Hepatocyte (in vitro differentiated cells): ENCODE measurements around the gene ARCN1. TPM values are rescaled to one million over a fixed set of nuclear protein-coding genes. Genes with fewer than 3 reads are reported as not detected.

Source experiments
- DNase-seq: peaks from one replicate; pipeline ENCODE4 v3.0.0-alpha.2; 2016; ENCODE audit warnings: low spot score
- H2AFZ ChIP-seq: fragments of 200-600 bp; sonication (generic); 2 replicates; pipeline ENCODE4 v1.6.0; 2016; ENCODE audit warnings: antibody characterized with exemption, mild to moderate bottlenecking
- H3K27ac ChIP-seq: fragments of 200-600 bp; sonication (generic); 2 replicates; pipeline ENCODE4 v1.5.1; 2016; ENCODE audit warnings: mild to moderate bottlenecking
- H3K27me3 ChIP-seq: fragments of 200-600 bp; sonication (generic); 2 replicates; pipeline ENCODE4 v1.6.1; 2016
- H3K36me3 ChIP-seq: fragments of 200-600 bp; sonication (generic); replicated peaks from 2 replicates; pipeline ENCODE4 v1.5.1; 2016; ENCODE audit warnings: low read depth; ENCODE audit not compliant: insufficient read depth
- H3K4me1 ChIP-seq: fragments of 200-600 bp; sonication (generic); 2 replicates; pipeline ENCODE4 v1.5.1; 2016; ENCODE audit warnings: mild to moderate bottlenecking, moderate library complexity; ENCODE audit not compliant: insufficient read depth
- H3K4me2 ChIP-seq: fragments of 200-600 bp; sonication (generic); 2 replicates; pipeline ENCODE4 v1.6.0; 2016
- H3K4me3 ChIP-seq: fragments of 200-600 bp; sonication (generic); 2 replicates; pipeline ENCODE4 v1.5.1; 2016; ENCODE audit warnings: mild to moderate bottlenecking
- H3K79me2 ChIP-seq: fragments of 200-600 bp; sonication (generic); 2 replicates; pipeline ENCODE4 v1.6.0; 2017; ENCODE audit warnings: mild to moderate bottlenecking
- H3K9me2 ChIP-seq: fragments of 200-600 bp; sonication (generic); replicated peaks from 2 replicates; pipeline ENCODE4 v1.6.0; 2017; ENCODE audit warnings: mild to moderate bottlenecking; ENCODE audit not compliant: insufficient read depth
- H3K9me3 ChIP-seq: fragments of 200-600 bp; sonication (generic); 2 replicates; pipeline ENCODE4 v1.5.1; 2016; ENCODE audit warnings: low read depth, mild to moderate bottlenecking
- H4K20me1 ChIP-seq: fragments of 200-600 bp; sonication (generic); 2 replicates; pipeline ENCODE4 v1.6.0; 2016; ENCODE audit warnings: mild to moderate bottlenecking; ENCODE audit not compliant: insufficient read depth, poor library complexity, severe bottlenecking
- EZH2 ChIP-seq: fragments of 200-600 bp; sonication (generic); IDR thresholded peaks from 2 replicates; pipeline ENCODE4 v1.6.1; 2016; ENCODE audit warnings: antibody characterized with exemption, mild to moderate bottlenecking, borderline replicate concordance
- EZH2phosphoT487 ChIP-seq: fragments of 200-600 bp; sonication (generic); IDR thresholded peaks from one replicate; pipeline ENCODE4 v1.6.1; 2018; ENCODE audit warnings: antibody characterized with exemption, mild to moderate bottlenecking, low read depth, moderate library complexity; ENCODE audit not compliant: unreplicated experiment, severe bottlenecking
- WGBS: methylation state at CpG from one replicate; pipeline ENCODE4 v1.1.6; 2016; ENCODE audit warnings: low lambda C conversion rate; ENCODE audit errors: missing lambda C conversion rate; 5-methylcytosine and 5-hydroxymethylcytosine counted together
- polyA plus RNA-seq: library from polyadenylated mRNA; unstranded; fragments of >200 nt; fragmentation: Nextera tagmentation; extraction: Ambion mirVana; gene quantifications from 2 replicates; pipeline ENCODE4 v1.2.1, GENCODE V29; 2016
- total RNA-seq: library from RNA; depleted of rRNA; stranded (reverse); fragments of >200 nt; gene quantifications from 2 replicates; pipeline ENCODE4 v1.2.3, GENCODE V29; 2014
- TF ChIP-seq, protein P1 (sequence below): fragments of 200-600 bp; sonication (generic); IDR thresholded peaks from 2 replicates; pipeline ENCODE4 v1.5.1; 2016; ENCODE audit warnings: antibody characterized with exemption, mild to moderate bottlenecking; ENCODE audit not compliant: poor library complexity

Gene ARCN1
- total and polyA plus RNA-seq, 2 experiments from 2014 or later, result 166 to 190 TPM

DNA sequence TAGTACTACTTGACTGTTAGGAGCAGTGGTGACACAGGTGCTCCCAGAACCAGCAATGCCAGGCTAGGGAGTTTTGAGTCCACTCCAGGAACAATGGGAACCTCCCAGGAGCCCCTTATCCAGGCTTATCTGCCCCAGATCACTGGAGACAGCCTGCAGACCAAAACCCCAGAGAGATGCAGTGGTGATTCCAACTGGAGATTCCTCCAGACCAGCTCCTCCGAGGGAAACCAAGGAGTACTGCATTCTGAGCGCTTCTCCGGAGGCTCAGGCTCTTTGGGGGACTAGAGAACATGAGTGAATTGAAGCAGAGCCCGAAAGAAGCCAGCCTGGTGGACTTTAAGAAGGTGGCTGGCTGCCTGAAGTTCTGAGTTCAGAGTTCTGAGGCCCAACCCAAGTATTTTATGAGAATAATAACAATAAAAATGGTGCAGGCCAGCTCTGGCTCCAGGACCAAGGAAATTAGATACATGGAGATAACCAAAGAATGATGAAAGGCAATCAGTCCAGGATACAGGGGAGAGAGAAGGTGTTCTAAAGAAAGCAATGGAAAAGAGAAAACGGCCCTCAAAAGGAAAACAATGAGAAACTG lies 42.5 kb upstream of the ARCN1 start:
- no peaks in the 10 kb centered on the region for H3K27me3 ChIP-seq
- H3K9me3 ChIP-seq, result no peaks in the 10 kb centered on the region
- peaks cover 15% of the 10 kb centered on the region for H3K4me1 ChIP-seq
- peaks cover 10% of the 10 kb centered on the region for H3K79me2 ChIP-seq
- no peaks in the 10 kb centered on the region for H3K9me2 ChIP-seq
- WGBS, result 60% methylated on average over 5 of the region's 5 CpGs
- peak overlapping the region; percentile 96 for H2AFZ ChIP-seq
- no peak for DNase-seq
- no peak for TF ChIP-seq EZH2phosphoT487
- H3K4me3 ChIP-seq, result peak overlapping the region; percentile 100
- H3K27ac ChIP-seq, result peak overlapping the region; percentile 91
- peak overlapping the region; percentile 92 for H3K4me2 ChIP-seq
- H4K20me1 ChIP-seq, result no peaks in the 10 kb centered on the region
- no peaks in the 10 kb centered on the region for H3K36me3 ChIP-seq

DNA sequence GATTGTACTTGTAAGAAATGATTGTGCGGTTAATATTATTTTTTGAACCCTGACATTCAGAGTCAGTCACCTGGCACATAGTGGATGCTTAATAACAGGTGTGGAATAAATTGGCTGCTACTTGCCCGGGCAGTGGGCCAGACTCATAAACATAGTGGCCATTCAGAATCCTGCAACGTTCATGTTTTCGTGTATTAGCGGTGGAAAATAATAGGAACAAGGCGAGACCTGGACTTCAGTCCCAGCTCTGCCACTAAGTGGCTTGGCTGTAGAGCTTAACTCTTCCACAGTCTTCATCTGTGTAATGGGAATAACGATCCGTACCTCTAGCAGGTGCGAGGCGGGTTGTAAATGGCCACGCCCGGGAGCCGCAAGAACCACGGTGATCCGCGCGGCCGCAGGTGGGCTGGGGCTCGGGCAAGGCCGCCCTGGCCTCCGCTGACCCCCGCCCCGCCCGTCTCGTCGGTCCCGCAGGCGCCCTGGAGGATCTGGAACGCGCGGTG lies 42.0 kb upstream of the ARCN1 start:
- H3K27me3 ChIP-seq, result no peaks in the 10 kb centered on the region
- no peaks in the 10 kb centered on the region for H3K9me2 ChIP-seq
- H3K79me2 ChIP-seq, result peaks cover 10% of the 10 kb centered on the region
- no peak for TF ChIP-seq EZH2phosphoT487
- no peak for TF ChIP-seq EZH2
- H4K20me1 ChIP-seq, result no peaks in the 10 kb centered on the region
- H3K27ac ChIP-seq, result peak overlapping the region; percentile 91
- H3K4me3 ChIP-seq, result peak overlapping the region; percentile 100
- no peaks in the 10 kb centered on the region for H3K9me3 ChIP-seq
- no peaks in the 10 kb centered on the region for H3K36me3 ChIP-seq
- H3K4me2 ChIP-seq, result peak overlapping the region; percentile 92
- WGBS, result 6% methylated on average over 30 of the region's 31 CpGs
- peak overlapping the region; percentile 96 for H2AFZ ChIP-seq
- no peak for DNase-seq
- H3K4me1 ChIP-seq, result peaks cover 15% of the 10 kb centered on the region

DNA sequence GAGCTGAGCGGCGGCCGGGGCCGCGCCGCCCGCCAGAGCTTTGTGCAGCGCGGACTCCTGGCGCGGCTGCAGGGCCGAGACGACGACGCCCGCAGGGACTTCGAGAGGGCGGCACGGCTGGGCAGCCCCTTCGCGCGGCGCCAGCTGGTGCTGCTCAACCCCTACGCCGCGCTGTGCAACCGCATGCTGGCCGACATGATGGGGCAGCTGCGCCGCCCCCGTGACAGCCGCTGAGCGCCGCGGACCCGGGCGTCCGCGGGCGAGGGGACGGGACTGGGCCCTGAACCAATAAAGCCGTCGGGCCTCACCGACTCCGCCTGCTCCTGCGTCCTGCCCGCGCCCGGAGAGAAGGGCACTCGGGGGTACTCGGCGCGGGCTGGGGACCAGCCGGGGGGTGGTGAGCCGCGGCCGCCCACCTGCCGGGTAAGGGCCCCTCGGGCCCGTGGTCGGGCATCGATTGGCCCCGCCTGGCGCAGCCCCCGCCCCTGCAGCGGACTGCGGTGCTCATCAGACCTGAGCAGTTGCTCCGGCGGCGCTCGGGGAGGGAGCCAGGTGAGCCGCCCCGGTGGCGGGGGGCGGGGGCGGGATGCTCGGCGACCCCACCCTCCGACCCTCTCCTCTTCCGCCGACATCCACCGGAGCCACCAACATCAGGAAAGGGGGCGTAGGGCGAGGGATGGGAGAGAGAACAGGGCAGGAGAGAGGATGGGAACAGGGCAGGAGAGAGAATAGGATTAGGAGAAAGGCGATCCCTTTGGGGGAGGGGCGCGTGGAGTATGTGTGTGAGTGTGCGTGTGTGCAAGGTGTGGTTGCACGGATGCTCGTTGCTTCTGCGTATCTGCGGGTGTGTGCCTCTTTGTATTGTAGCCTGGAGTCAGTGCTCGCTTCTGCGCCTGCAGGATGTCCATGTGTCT lies 41.3 kb upstream of the ARCN1 start, which contains the start of gene TMEM25:
TSS of gene TMEM25 (plus strand) at position 510 of the 914 bp plus-strand sequence. CDS start 610 bp downstream, outside the sequence.
- Histone ChIP-seq H3K27ac (peak within 1 kb of the TSS; percentile 91), H3K4me3 (peak within 1 kb of the TSS; percentile 100)
- peak; percentile 86 for DNase-seq

DNA sequence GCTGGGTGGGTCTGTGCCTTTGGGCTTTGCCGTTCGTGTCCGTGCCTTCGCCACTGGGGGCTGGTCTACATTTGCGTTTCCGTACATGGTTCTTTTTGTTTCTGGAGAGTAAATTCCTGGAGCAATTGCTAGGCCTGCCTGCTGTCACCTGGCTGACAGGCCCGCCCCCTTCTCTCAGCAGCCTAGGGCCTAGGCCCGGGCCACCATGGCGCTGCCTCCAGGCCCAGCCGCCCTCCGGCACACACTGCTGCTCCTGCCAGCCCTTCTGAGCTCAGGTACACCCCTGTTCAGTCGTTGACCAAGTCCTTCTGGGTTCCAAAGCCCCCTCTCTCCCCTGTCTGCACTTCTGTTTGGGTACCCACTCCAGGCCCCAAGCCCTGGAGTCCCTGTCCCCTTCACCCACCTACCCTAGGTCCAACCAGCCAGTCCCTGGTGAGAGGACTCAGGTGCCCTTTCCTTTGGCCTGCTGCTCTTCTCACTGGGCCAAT lies 40.6 kb upstream of the ARCN1 start:
- 9% methylated on average over 12 of the region's 12 CpGs for WGBS
- DNase-seq, result no peak
- H3K27ac ChIP-seq, result peak overlapping the region; percentile 91

More for the DNA sequence above, 41.3 kb upstream of the ARCN1 start, which contains the start of gene TMEM25:
- TF ChIP-seq EZH2phosphoT487 (no peak), EZH2 (no peak)
- TF ChIP-seq, protein P1, sequence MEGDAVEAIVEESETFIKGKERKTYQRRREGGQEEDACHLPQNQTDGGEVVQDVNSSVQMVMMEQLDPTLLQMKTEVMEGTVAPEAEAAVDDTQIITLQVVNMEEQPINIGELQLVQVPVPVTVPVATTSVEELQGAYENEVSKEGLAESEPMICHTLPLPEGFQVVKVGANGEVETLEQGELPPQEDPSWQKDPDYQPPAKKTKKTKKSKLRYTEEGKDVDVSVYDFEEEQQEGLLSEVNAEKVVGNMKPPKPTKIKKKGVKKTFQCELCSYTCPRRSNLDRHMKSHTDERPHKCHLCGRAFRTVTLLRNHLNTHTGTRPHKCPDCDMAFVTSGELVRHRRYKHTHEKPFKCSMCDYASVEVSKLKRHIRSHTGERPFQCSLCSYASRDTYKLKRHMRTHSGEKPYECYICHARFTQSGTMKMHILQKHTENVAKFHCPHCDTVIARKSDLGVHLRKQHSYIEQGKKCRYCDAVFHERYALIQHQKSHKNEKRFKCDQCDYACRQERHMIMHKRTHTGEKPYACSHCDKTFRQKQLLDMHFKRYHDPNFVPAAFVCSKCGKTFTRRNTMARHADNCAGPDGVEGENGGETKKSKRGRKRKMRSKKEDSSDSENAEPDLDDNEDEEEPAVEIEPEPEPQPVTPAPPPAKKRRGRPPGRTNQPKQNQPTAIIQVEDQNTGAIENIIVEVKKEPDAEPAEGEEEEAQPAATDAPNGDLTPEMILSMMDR, result no peak
- peak within 1 kb of the TSS; percentile 92 for H3K4me2 ChIP-seq
- no peaks in the 10 kb centered on the region for H3K27me3 ChIP-seq
- H3K9me3 ChIP-seq, result no peaks in the 10 kb centered on the region
- H3K9me2 ChIP-seq, result no peaks in the 10 kb centered on the region
- peaks cover 10% of the 10 kb centered on the region for H3K79me2 ChIP-seq
- H3K36me3 ChIP-seq, result no peaks in the 10 kb centered on the region
- H4K20me1 ChIP-seq, result no peaks in the 10 kb centered on the region
- H3K4me1 ChIP-seq, result peaks cover 15% of the 10 kb centered on the region
- WGBS, result under 1% methylated on average over 57 of the region's 94 CpGs
- peak within 1 kb of the TSS; percentile 96 for H2AFZ ChIP-seq

More for the DNA sequence above, 40.6 kb upstream of the ARCN1 start:
- H3K9me2 ChIP-seq, result no peaks in the 10 kb centered on the region
- no peak for TF ChIP-seq EZH2
- TF ChIP-seq, protein P1, result no peak
- H3K4me1 ChIP-seq, result peaks cover 15% of the 10 kb centered on the region
- peak overlapping the region; percentile 92 for H3K4me2 ChIP-seq
- H3K9me3 ChIP-seq, result no peaks in the 10 kb centered on the region
- H4K20me1 ChIP-seq, result no peaks in the 10 kb centered on the region
- H3K4me3 ChIP-seq, result peak overlapping the region; percentile 100
- peak overlapping the region; percentile 96 for H2AFZ ChIP-seq
- H3K36me3 ChIP-seq, result no peaks in the 10 kb centered on the region
- H3K27me3 ChIP-seq, result no peaks in the 10 kb centered on the region
- H3K79me2 ChIP-seq, result peaks cover 10% of the 10 kb centered on the region
